ENCODE measurements around the gene ARNT2.

The ARNT2 gene

DNA sequence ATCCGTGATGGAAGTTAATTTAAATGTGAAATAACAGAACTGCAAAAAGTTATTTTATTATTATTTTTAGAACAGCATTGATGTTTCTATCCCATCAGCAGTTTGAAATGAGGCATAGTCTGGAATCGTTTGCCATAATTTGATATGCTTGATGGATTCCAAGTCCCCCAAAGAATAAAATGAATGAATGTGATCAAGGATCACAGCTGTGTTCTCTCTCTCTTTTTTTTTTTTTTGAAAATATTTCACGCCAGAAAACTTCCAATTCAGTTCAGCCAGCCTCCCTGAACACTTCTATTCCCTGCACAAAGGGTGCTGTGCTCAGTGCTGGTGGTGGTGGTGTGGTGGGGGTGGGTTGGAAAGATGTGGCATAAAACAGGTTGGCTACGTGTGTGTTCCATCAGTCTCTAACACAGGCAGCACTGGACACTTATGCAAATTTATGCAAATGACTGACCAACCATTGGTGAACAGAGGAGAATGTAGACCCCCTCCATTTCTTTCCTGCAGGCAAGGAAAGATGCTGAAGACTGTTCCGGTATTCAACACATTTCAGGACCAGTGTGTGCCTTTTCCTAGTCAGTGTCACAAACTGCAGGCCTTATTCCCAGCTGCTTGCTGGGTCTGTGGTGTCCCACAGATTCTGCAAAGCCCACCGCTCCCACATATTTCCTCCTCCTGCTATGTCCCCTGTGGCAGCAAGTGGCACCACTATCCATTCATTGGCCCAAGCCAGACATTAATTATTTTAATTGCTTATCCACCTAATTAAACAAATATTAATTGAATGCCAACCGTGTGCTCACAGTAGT lies 10.6 kb downstream of the ARNT2 start:
- DNase-seq: no peak

- no peak for DNase-seq
These were observed 11.1 kb downstream of the ARNT2 start for GRCh38 chr15:80415358-80415670.

- no peak for DNase-seq
These were observed 12.5 kb downstream of the ARNT2 start for GRCh38 chr15:80416702-80417101.

- no peak for DNase-seq
These were observed 14.8 kb downstream of the ARNT2 start for GRCh38 chr15:80418892-80419537.

GRCh38 chr15:80419546-80419945 lies 15.4 kb downstream of the ARNT2 start:
- no peak for DNase-seq

DNA sequence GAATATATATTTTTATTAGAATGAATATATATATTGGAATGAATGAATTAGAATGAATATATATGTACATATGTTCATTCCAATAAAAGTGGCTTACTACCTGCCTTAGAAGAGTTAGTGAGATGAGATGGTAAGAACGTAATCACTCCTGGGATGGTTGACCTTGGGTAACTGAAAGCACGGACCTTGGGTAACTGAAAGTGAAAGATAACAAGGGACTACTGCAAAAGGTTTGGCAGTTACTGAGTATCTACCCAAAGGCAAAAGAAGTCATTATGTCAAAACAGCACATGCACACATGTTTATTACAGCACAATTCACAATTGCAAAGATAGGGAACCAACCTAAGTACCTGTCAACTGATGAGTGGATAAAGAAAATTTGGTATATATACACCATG lies 16.5 kb downstream of the ARNT2 start:
- no peak for DNase-seq

- DNase-seq: no peak
These were observed 19.0 kb downstream of the ARNT2 start for GRCh38 chr15:80423215-80423614.

DNA sequence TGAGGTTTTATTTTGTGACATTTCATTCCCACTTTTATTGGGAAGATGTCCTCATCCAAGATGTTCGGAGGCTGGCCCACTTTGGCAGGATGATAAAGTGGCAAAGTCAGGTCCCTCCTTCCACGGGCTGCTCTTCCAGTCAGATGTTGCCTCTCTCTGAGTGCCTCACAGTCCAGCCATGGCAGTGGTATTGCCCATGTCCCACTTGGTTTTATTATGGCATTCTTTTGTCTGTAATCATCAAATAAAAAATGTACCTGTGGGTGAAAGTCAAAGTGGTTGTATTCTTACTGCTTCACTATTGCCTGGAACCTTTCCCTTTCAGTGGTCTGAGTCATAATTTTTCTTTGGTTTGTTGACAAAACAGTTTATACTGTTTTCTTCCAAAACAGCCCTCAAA lies 20.2 kb downstream of the ARNT2 start:
- DNase-seq: no peak

DNA sequence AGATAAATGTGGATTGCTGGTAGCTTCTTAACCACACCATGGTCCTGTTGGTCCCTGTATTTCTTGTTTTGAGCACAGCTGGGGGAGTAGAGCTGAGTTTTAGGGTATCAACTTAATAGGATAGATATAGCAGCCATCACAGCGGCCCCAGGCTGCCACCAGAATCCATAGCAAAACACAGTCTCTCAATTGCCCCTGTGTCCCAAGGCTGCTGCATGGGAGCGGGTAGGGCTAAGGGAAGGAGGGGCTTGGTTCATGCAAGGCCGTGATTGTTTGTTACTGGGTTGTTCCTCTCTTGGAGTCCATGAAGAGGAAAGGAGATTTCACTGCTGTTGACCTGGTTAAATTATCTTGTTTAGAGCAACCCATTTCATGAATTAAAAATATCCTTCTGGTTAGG lies 22.1 kb downstream of the ARNT2 start:
- no peak for DNase-seq

- DNase-seq: no peak
These were observed 25.8 kb downstream of the ARNT2 start for GRCh38 chr15:80429964-80430363.

GRCh38 chr15:80431635-80432344 lies 27.6 kb downstream of the ARNT2 start:
- no peak for DNase-seq

GRCh38 chr15:80432345-80432702 lies 28.1 kb downstream of the ARNT2 start:
- DNase-seq: no peak

- no peak for DNase-seq
These were observed 29.7 kb downstream of the ARNT2 start for GRCh38 chr15:80433836-80434235.

GRCh38 chr15:80434926-80435720 lies 30.9 kb downstream of the ARNT2 start:
- no peak for DNase-seq

DNA sequence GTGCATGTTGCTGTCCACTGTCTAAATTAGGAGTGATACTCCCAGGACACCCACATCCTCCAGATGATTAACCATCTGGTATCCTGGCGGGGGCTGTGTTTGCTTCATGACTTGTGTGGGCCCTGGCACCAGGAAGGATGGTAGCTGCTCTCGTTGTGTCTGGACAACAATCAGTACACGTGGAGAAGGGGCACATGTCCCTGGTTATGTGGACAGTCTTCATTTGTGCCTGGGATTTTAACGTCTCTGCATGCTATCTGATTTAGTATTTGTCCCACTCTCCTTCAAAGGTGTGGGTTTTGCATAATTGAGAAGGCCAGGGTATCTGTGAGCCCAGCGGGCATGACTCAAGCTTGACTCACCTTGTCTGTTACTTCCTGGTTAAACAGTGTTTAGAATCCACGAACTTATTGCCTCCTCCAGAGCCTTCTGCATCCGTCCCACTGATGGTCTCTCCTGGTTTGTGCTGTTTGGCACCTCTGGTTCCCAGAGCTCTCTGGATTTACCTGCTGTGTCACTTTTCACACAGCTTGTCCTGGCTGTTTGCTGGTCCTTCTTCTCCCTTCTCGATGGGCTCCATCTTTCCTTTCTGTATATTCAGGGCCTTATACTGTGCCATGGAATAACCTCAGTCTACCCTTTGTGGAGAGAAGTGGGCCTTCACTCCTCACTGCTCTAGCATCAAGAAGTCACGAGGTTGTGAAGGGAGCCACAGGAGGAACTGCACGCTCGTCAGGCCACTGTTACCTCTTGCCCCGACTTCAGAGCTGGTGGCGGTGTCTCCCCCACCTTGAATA lies 32.5 kb downstream of the ARNT2 start:
- DNase-seq: no peak

DNA sequence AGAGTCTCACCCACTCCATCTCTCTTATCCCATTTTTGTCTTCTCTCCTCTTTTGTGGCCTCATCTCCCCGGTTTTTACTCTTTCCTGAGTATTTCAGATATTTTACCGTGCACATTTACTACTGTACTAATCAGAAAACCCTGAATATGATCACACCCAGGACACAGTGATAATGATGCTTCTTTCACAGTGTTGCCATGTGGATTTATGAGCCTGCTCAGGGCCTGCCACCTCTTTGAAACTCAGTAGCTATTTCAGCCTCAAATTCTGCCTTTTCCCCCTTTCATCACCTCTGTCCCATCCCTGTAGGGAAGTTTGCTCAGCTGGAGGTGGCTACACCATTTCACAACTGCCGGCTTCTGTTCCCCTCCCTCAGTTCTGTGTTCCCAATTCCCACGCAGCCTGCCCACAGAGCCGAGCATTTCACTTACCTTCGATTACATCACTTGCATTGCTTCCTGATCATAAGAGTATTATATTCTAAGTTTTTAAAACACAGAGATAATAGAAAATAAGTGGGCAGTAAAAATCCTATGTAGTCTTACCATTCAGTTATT lies 33.2 kb downstream of the ARNT2 start:
- DNase-seq: no peak

GRCh38 chr15:80439140-80439539 lies 35.0 kb downstream of the ARNT2 start:
- no peak for DNase-seq

GRCh38 chr15:80440024-80440423 lies 35.8 kb downstream of the ARNT2 start:
- no peak for DNase-seq

DNA sequence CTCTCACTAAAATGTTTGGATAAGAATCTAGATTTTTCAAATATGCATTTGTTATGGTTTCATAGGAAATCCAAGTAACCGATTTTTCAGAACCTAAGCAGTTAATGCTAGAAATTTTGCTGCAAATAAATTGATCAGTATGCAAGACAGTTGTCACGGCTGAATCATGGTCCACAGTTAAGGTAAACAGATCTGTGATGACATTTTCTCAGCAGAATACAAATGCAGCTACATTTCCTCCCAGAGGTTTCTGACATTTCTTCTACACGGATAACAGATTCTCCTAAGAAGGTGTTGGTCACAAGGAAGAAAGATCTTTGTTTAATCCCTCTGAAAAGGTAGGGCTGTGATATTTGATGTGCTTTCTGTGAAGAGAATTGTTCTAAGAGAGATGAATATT lies 36.9 kb downstream of the ARNT2 start:
- DNase-seq: no peak

GRCh38 chr15:80441714-80442113 lies 37.5 kb downstream of the ARNT2 start:
- no peak for DNase-seq

DNA sequence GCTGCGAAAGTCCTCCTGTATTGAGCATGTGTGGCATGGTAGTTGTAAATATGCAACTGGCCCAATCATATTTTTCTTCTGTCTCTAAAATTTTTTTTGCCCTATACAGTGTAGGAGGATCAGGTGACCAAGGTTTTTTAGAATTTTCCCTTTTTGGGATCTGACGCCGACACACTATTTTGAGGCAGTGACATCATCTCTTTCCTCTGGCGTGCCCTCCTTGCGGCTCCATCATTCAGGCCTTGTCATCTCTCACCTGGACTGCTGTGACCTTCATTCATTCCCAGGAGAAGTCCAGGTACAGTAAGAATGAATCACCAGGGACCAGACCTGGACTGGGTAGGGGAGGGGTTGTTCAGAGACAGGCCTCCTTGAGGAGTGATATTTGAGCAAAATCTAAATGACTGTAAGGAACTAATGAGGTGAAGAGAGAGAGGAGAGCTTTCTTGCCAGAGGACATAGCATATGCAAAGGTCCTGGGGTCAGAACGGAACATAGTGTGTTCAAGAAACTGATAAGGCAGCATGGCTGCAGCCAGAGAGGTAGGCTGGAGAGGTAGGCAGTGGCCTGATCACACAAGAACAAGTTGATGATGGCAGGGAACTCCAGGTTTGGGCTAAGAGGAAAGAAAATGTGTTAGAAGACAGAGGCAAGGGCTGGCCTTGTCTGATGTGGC lies 38.7 kb downstream of the ARNT2 start:
- no peak for DNase-seq
